ENCODE results near the gene ERG28. TPM values are rescaled to one million over a fixed set of nuclear protein-coding genes. Genes with fewer than 3 reads are reported as not detected.
"Not testable (repeated sequence)": the region's sequence is repeated elsewhere in the genome, so short reads cannot be mapped to it uniquely, and the experiment has no call there.

Gene ERG28
- total and polyA plus RNA-seq, 8 donors: 4.2 to 13.2 (median 7.3) TPM

- no peak overlapping the region for H3K4me3 ChIP-seq
- DNase-seq: no peak
- FAIRE-seq: no peak
- TF ChIP-seq CTCF (IDR thresholded peaks at IDR 0.05): no peak
- 96 to 100% methylated on average over 1 of the region's 1 CpG for WGBS, 2 donors
- no peaks in the 10 kb centered on the region for H3K4me1 ChIP-seq
- intact Hi-C loops (cut with DNase I): no loop called here
- H3K27me3 ChIP-seq: no peaks in the 10 kb centered on the region
- no peak for ATAC-seq
- no peaks in the 10 kb centered on the region for H3K9me3 ChIP-seq
- H3K27ac ChIP-seq: no peak overlapping the region
- peaks cover 0 to 14% (median 5%) of the 10 kb centered on the region in 3 donors for H3K36me3 ChIP-seq
These were observed 36.7 kb upstream of the ERG28 start for GRCh38 chr14:75697386-75697785.

- H3K36me3 ChIP-seq: peaks cover 0 to 14% (median 1%) of the 10 kb centered on the region in 3 donors
- FAIRE-seq; DNase-seq; H3K27ac ChIP-seq; H3K9me3 ChIP-seq; H3K4me1 ChIP-seq; ATAC-seq; H3K4me3 ChIP-seq; H3K27me3 ChIP-seq; intact Hi-C loops (cut with DNase I): not testable (repeated sequence)
- 99% methylated on average over 6 of the region's 6 CpGs for WGBS, 2 donors
These were observed 34.3 kb upstream of the ERG28 start for GRCh38 chr14:75695025-75695424.

GRCh38 chr14:75690010-75690409, 29.3 kb upstream of the ERG28 start:
- no peak for FAIRE-seq
- Histone ChIP-seq H3K27me3 (no peaks in the 10 kb centered on the region), H3K36me3 (peaks cover 0 to 7% (median 0%) of the 10 kb centered on the region in 3 donors), H3K4me1 (peaks cover 0 to 4% (median 0%) of the 10 kb centered on the region in 3 donors), H3K27ac (no peak overlapping the region), H3K4me3 (no peak overlapping the region), H3K9me3 (no peaks in the 10 kb centered on the region)
- ATAC-seq: no peak
- no peak for TF ChIP-seq CTCF (IDR thresholded peaks at IDR 0.05)
- WGBS, 2 donors: 81 to 92% methylated on average over 7 of the region's 7 CpGs
- intact Hi-C loops (cut with DNase I): no loop called here
- DNase-seq: no peak

GRCh38 chr14:75689012-75689411, 28.3 kb upstream of the ERG28 start:
- intact Hi-C loops (cut with DNase I): no loop called here
- FAIRE-seq: no peak

GRCh38 chr14:75685910-75686309, 25.2 kb upstream of the ERG28 start:
- 27% methylated on average over 2 of the region's 2 CpGs for WGBS, 2 donors
- Histone ChIP-seq H3K9me3 (no peaks in the 10 kb centered on the region), H3K36me3 (peaks cover 0 to 9% (median 0%) of the 10 kb centered on the region in 3 donors), H3K27ac (no peak overlapping the region), H3K27me3 (no peaks in the 10 kb centered on the region), H3K4me1 (peaks cover 0 to 4% (median 0%) of the 10 kb centered on the region in 3 donors), H3K4me3 (no peak overlapping the region)
- FAIRE-seq: no peak
- DNase-seq: no peak
- intact Hi-C loops (cut with DNase I): no loop called here
- no peak for TF ChIP-seq CTCF (IDR thresholded peaks at IDR 0.05)
- ATAC-seq: peak in 1 of 4 donors; percentile 38

More at GRCh38 chr14:75689012-75689411, 28.3 kb upstream of the ERG28 start:
- no peak overlapping the region for H3K27ac ChIP-seq
- WGBS, 2 donors: 82 to 86% methylated on average over 2 of the region's 2 CpGs
- ATAC-seq (no peak), DNase-seq (no peak)
- H3K9me3 ChIP-seq: no peaks in the 10 kb centered on the region
- TF ChIP-seq CTCF (IDR thresholded peaks at IDR 0.05): no peak
- no peaks in the 10 kb centered on the region for H3K27me3 ChIP-seq
- H3K4me3 ChIP-seq: no peak overlapping the region
- peaks cover 0 to 4% (median 0%) of the 10 kb centered on the region in 3 donors for H3K4me1 ChIP-seq
- H3K36me3 ChIP-seq: peaks cover 0 to 9% (median 0%) of the 10 kb centered on the region in 3 donors
